Putamen (tissue), 1 donor: ENCODE results near the gene LCLAT1.
"Not testable (repeated sequence)": the region's sequence is repeated elsewhere in the genome, so short reads cannot be mapped to it uniquely, and the experiment has no call there.

ENCODE experiments used
- DNase-seq: peaks from one replicate; pipeline ENCODE4 v3.0.0-alpha.2; 2016; ENCODE audit warnings: low spot score

Gene LCLAT1

GRCh38 chr2:30487603-30488002, 40.6 kb downstream of the LCLAT1 start:
- no peak for DNase-seq

DNA sequence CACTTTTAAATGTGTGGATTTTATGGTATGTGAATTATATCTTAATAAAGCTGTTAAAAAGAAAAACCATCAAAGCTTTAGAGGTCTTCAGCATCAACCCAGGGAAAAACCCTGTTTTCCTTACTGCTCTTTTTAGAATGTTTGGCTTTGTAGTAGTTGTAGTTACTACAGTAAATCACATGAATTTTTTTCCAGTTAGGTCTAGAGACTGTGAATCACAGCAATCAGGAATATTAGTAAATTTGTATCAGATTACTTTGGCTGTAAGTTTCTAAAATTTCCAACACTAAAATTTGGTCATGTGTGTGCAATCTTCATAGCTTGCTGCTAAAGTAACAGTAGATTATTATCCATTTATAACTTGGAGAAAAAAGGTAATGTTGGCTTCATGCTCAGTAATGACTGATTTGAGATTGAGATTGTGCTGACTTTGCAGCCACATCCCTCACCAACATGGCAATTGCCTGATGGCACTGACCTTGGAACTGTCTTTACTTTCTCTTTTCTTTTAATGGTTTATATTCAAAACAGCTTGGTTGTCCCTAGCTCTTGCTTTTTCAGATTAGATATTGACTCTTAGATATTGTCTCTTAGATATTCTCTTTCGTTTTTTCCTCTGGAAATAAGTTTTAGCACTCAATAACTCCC, 41.1 kb downstream of the LCLAT1 start:
- no peak for DNase-seq

GRCh38 chr2:30491225-30491624, 44.2 kb downstream of the LCLAT1 start:
- DNase-seq: no peak

GRCh38 chr2:30492185-30492584, 45.1 kb downstream of the LCLAT1 start:
- no peak for DNase-seq

DNA sequence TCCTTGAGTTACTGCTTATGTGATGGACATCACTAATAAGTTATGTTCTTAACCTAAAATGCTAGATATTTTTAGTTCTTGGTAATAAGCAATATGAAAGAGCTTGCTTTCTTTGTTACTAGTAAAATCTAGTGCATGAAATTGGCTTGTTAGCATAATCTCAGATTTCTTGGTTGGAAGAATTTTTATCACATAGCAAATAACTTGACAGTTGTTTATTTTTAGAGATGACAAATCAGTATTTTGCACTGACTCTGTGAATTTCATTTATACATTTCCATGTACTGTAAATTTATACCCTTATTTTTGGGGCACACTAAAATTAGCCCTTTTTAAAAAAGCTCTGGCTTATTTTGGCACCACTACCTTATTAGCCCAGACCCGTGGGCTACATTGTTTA, 45.6 kb downstream of the LCLAT1 start:
- no peak for DNase-seq

- no peak for DNase-seq
Observed at GRCh38 chr2:30493440-30493839, 46.4 kb downstream of the LCLAT1 start.

DNA sequence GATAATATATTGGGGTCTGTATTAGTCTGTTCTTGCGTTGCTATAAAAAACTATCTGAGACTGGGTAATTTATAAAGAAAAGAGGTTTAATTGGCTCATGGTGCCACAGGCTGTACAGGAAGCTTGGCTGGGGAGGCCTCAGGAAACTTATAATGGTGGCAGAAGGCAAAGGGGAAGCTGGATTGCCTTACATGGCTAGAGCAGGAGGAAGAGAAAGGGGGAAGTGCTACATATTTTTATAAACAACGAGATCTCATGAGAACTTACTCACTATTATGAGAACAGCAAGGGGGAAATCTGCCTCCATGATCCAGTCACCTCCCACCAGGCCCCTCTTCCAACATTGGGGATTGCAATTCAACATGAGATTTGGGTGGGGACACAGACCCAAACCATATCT, 48.9 kb downstream of the LCLAT1 start:
- DNase-seq: not testable (repeated sequence)

- no peak for DNase-seq
Observed at GRCh38 chr2:30499681-30500080, 52.6 kb downstream of the LCLAT1 start.

DNA sequence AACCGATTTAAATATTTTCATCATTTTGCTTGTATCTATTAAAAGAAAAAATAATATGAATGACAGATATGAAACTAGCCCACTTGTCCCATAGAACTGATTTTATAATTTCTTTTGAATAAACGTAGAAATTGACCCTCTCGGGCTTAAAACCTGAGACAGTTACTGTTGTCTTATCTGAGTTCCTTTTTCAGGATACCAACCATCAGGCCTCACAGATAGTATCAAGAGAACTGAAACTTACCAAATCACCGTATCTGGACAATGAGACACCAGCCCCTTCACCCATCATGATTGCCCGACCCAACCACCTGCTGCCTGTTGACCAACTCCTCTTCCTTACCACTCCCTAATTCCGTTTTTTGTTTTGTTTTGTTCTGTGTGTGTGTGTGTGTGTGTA, 53.7 kb downstream of the LCLAT1 start:
- DNase-seq: no peak

GRCh38 chr2:30502310-30502709, 55.3 kb downstream of the LCLAT1 start:
- no peak for DNase-seq

GRCh38 chr2:30503007-30503694, 56.1 kb downstream of the LCLAT1 start:
- DNase-seq: no peak

- no peak for DNase-seq
Observed at GRCh38 chr2:30503695-30504052, 56.6 kb downstream of the LCLAT1 start.

GRCh38 chr2:30504731-30505130, 57.7 kb downstream of the LCLAT1 start:
- DNase-seq: no peak

DNA sequence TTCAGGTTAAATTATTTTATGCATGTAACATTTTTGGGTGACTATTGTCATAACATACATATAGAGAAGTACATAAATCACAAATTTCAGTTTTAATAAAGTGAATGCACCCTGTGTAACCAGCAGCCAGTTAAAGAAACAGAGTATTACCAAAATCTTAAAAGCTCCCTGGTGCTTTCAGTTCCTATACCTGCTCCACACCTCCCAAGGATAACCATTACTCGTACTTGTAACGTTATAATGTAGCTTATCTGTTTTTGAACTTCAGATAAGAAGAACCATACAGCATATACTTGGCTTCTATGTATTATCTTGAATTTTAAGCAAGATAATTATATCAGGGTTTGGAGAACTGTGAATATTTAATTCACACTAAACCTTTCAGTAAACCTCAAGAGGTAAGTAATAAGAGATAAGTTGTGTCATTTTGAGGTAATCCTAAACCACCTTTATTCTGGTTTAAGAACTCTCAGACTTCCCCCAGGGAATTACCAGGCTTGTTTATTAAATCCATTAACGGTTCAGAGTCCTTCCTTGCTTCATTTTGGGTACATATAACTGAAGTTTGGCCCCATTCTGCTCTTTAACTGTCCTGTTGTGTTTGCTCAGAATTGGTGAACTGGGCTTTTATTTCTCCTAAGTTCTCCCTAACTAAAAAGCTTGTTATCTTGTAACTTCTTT, 58.6 kb downstream of the LCLAT1 start:
- DNase-seq: no peak

DNA sequence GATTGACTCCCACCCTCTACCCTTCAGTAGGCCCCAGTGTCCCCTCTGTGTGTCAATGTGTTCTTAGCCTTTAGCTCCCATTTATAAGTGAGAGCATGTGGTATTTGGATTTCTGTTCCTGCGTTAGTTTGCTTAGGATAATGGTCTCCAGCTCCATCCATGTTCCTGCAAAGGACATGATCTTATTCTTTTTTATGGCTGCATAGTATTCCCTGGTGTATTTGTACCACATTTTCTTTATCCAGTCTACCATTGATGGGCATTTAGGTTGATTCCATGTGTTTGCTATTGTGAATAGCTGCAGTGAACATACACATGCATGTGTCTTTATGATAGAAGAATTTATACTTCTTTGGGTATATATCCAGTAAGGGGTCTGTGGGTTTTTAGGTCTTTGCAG, 60.4 kb downstream of the LCLAT1 start:
- not testable (repeated sequence) for DNase-seq

GRCh38 chr2:30509716-30510115, 62.7 kb downstream of the LCLAT1 start:
- no peak for DNase-seq

GRCh38 chr2:30510409-30510808, 63.4 kb downstream of the LCLAT1 start:
- DNase-seq: no peak

DNA sequence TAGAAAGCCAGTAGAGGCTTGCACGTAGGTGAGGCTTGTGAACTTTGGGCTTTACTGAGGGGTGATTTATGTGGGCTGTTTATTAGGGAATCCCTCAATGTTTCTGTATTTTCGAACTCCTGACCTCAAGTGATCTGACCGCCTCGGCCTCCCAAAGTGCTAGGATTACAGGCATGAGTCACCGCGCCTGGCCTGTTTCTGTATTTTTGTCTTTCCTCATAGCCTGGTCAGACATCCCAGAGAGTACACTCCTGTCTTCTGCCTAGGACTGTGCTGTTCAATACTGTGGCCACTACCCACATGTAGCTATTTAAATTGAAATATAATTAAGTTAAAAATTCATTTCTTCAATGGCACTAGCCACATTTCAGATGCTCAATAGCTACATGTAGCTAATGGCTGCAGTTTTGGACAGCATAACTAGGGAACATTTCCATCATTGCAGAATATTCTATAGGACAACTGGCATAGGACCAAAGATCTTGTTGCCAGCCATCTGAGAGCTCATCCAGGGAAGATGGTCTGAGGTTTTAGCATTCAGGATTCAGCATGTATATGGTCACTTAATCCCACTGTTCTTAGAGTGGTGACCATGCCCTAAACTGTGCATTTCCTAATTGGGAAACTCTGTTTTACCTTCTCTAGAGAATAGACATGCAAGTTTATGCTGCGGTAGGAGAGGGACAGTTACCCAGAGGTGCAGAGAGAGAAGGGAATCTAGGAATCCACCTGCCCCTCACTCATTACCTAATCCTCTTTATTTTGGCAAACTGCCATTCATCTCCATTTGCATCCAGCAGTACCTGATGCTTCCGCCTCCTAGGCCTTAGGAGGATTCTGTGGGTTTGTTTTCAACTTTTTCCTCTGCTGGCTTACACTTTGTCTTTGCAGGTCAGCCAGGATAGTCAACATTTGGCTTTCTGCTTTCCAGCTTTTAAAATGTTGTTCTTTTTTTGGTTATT, 64.4 kb downstream of the LCLAT1 start:
- no peak for DNase-seq

- DNase-seq: no peak
Observed at GRCh38 chr2:30512243-30512886, 65.3 kb downstream of the LCLAT1 start.

GRCh38 chr2:30513649-30514048, 66.6 kb downstream of the LCLAT1 start:
- not testable (repeated sequence) for DNase-seq

DNA sequence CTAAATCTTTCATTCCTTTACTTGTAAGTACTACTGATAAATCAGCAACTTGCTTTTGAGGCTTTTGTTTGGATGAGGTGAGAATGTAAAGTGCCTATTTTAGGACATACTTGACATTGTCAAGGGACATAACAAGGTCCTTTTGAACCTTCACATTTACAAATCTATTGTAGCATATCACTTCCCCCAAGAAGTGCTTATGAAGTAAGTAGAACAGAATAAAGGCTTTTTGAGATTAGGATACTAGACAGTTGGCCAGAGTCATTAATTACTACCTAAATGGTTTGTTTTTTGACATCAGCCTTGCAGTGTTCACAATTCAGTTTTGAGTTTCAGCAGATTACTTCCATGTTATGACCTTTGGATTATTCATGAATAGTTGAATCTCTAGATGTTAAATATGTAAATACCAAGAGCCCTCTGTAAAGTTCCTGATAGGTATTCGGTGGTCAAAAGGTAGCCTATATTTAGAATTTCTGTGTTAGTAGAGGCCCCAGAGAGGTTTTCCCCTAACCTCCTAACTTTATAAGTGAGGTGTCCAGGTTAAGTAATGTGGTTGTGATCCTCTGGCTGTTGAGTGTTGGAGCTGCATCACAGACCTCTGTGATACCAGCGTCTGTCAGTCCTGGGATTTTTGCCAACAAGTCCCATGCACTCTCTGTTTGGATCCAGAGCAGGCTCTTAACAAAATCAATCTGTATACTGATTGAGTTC, 67.2 kb downstream of the LCLAT1 start:
- DNase-seq: no peak
